SU-DHL-6 (cell line): ENCODE data around the gene CHN1.

Experiments
- H2AFZ ChIP-seq: fragments of 200-600 bp; sonication (generic); 2 replicates; pipeline ENCODE4 v1.6.1; 2014; ENCODE audit warnings: low read depth, mild to moderate bottlenecking, moderate library complexity, mixed read lengths, antibody characterized with exemption, low read length; ENCODE audit not compliant: severe bottlenecking
- H3F3A ChIP-seq: fragments of 200-600 bp; shearing (Covaris generic); 2 replicates; pipeline ENCODE4 v1.6.0; 2016; ENCODE audit warnings: antibody characterized with exemption, mild to moderate bottlenecking; ENCODE audit not compliant: insufficient read depth
- H3K27ac ChIP-seq: fragments of 200-600 bp; sonication (generic); 2 replicates; pipeline ENCODE4 v1.5.1; 2016; ENCODE audit warnings: low read depth, mild to moderate bottlenecking, low read length, moderate library complexity, mixed read lengths
- H3K27me3 ChIP-seq: fragments of 200-600 bp; sonication (generic), shearing (Covaris generic); 2 replicates; pipeline ENCODE4 v1.6.0; 2014; ENCODE audit warnings: mild to moderate bottlenecking, low read length
- H3K36me3 ChIP-seq: fragments of 200-600 bp; sonication (generic); 2 replicates; pipeline ENCODE4 v1.6.1; 2014; ENCODE audit warnings: mild to moderate bottlenecking, low read length, mixed read lengths
- H3K4me2 ChIP-seq: fragments of 300-600, 200-600 bp; shearing (Covaris generic), sonication (generic); 2 replicates; pipeline ENCODE4 v1.6.0; 2014; ENCODE audit warnings: low read length, low read depth, mild to moderate bottlenecking; ENCODE audit not compliant: poor library complexity, severe bottlenecking
- H3K4me3 ChIP-seq: fragments of 200-600 bp; sonication (generic); 2 replicates; pipeline ENCODE4 v1.5.1; 2014; ENCODE audit warnings: antibody characterized with exemption, low read length, mild to moderate bottlenecking, mixed read lengths; ENCODE audit not compliant: insufficient read depth, poor library complexity, severe bottlenecking
- H3K79me2 ChIP-seq: fragments of 200-600 bp; sonication (generic); 2 replicates; pipeline ENCODE4 v1.6.1; 2014; ENCODE audit warnings: mild to moderate bottlenecking, low read length, moderate library complexity; ENCODE audit not compliant: insufficient read depth
- H3K9ac ChIP-seq: fragments of 200-600 bp; sonication (generic); 2 replicates; pipeline ENCODE4 v1.7.0; 2014; ENCODE audit warnings: mild to moderate bottlenecking, low read length
- H3K9me2 ChIP-seq: fragments of 200-600 bp; sonication (generic); replicated peaks from 2 replicates; pipeline ENCODE4 v1.6.1; 2014; ENCODE audit warnings: low read length; ENCODE audit not compliant: insufficient read depth
- H3K9me3 ChIP-seq: fragments of 200-600 bp; sonication (generic); 2 replicates; pipeline ENCODE4 v1.6.1; 2014; ENCODE audit warnings: low read length, mixed read lengths; ENCODE audit not compliant: insufficient read depth
- H4K20me1 ChIP-seq: fragments of 200-600 bp; sonication (generic); 2 replicates; pipeline ENCODE4 v1.6.1; 2014; ENCODE audit warnings: low read depth, mild to moderate bottlenecking, antibody characterized with exemption, low read length, moderate library complexity, mixed read lengths
- CTCF ChIP-seq: fragments of 200-600 bp; sonication (generic); IDR thresholded peaks from one replicate; pipeline ENCODE4 v1.5.1; 2017; ENCODE audit warnings: antibody characterized with exemption, mild to moderate bottlenecking, low read length, moderate library complexity; ENCODE audit not compliant: insufficient read depth, poor library complexity, severe bottlenecking
- EZH2phosphoT487 ChIP-seq: fragments of 200-600 bp; sonication (generic), shearing (Covaris generic); conservative IDR thresholded peaks from 2 replicates; pipeline ENCODE4 v1.6.1; 2018; ENCODE audit warnings: mild to moderate bottlenecking, antibody characterized with exemption, low read length, moderate library complexity, mixed read lengths

Gene CHN1

GRCh38 chr2:175012516-175012915 is 7.3 kb upstream of the CHN1 start:
- no peak overlapping the region for H3K27ac ChIP-seq
- no peak overlapping the region for H3K4me3 ChIP-seq
- H2AFZ ChIP-seq = no peak overlapping the region
- no peaks in the 10 kb centered on the region for H3K79me2 ChIP-seq
- H3K4me2 ChIP-seq = no peak overlapping the region
- H3K9me3 ChIP-seq = no peaks in the 10 kb centered on the region
- no peaks in the 10 kb centered on the region for H3K9me2 ChIP-seq
- no peaks in the 10 kb centered on the region for H3K36me3 ChIP-seq
- no peak overlapping the region for H3K9ac ChIP-seq
- TF ChIP-seq EZH2phosphoT487 (no peak), CTCF (no peak)
- H3F3A ChIP-seq = no peaks in the 10 kb centered on the region
- no peaks in the 10 kb centered on the region for H4K20me1 ChIP-seq
- no peaks in the 10 kb centered on the region for H3K27me3 ChIP-seq

- Histone ChIP-seq H3K4me2 (no peak overlapping the region), H4K20me1 (no peaks in the 10 kb centered on the region), H3K36me3 (no peaks in the 10 kb centered on the region), H3K9me2 (no peaks in the 10 kb centered on the region), H3F3A (no peaks in the 10 kb centered on the region), H3K4me3 (no peak overlapping the region), H3K27ac (no peak overlapping the region), H2AFZ (no peak overlapping the region), H3K9me3 (no peaks in the 10 kb centered on the region), H3K9ac (no peak overlapping the region), H3K27me3 (no peaks in the 10 kb centered on the region), H3K79me2 (no peaks in the 10 kb centered on the region)
- TF ChIP-seq EZH2phosphoT487 (no peak), CTCF (no peak)
Measured at GRCh38 chr2:175011505-175011904, 6.3 kb upstream of the CHN1 start.

- H3K9ac ChIP-seq = no peak overlapping the region
- H3F3A ChIP-seq = no peaks in the 10 kb centered on the region; the same call in 1 of the 2 replicates
- H3K4me2 ChIP-seq = no peak overlapping the region
- no peaks in the 10 kb centered on the region for H3K27me3 ChIP-seq
- H3K4me3 ChIP-seq = no peak overlapping the region
- no peaks in the 10 kb centered on the region for H3K79me2 ChIP-seq
- H3K9me2 ChIP-seq = no peaks in the 10 kb centered on the region
- no peaks in the 10 kb centered on the region for H4K20me1 ChIP-seq
- H3K36me3 ChIP-seq = no peaks in the 10 kb centered on the region
- TF ChIP-seq CTCF = no peak
- TF ChIP-seq EZH2phosphoT487 = no peak
- no peaks in the 10 kb centered on the region for H3K9me3 ChIP-seq
- H3K27ac ChIP-seq = no peak overlapping the region
- H2AFZ ChIP-seq = no peak overlapping the region
Measured at GRCh38 chr2:175010848-175011254, 5.7 kb upstream of the CHN1 start.
